IgD-negative memory B cell (primary cell): ENCODE results near the gene EEFSEC. TPM values are rescaled to one million over a fixed set of nuclear protein-coding genes. Genes with fewer than 3 reads are reported as not detected.

Experiments used
- H3K27ac Mint-ChIP-seq, 3 donors: one replicate each; pipeline ENCODE4 v1.8.0; 2020 to 2022; ENCODE audit warnings: mild to moderate bottlenecking in 3 of 3, mixed read lengths in 3 of 3, moderate library complexity in 1 of 3
- H3K27me3 Mint-ChIP-seq: one replicate; pipeline ENCODE4 v1.8.0; 2021; ENCODE audit warnings: mixed read lengths
- H3K36me3 Mint-ChIP-seq: one replicate; pipeline ENCODE4 v1.8.0; 2020; ENCODE audit warnings: mild to moderate bottlenecking, mixed read lengths
- H3K4me1 Mint-ChIP-seq, 3 donors: one replicate each; pipeline ENCODE4 v1.8.0; 2020 to 2022; ENCODE audit warnings: mixed read lengths in 3 of 3, mild to moderate bottlenecking in 1 of 3
- H3K4me3 Mint-ChIP-seq, 4 donors: one replicate each; pipeline ENCODE4 v1.8.0; 2020 to 2022; ENCODE audit warnings: mild to moderate bottlenecking in 4 of 4, mixed read lengths in 4 of 4, moderate library complexity in 3 of 4
- H3K9me3 Mint-ChIP-seq, 3 donors: one replicate each; pipeline ENCODE4 v1.8.0; 2020 to 2021; ENCODE audit warnings: mixed read lengths in 3 of 3, mild to moderate bottlenecking in 1 of 3
- polyA plus RNA-seq: library from polyadenylated mRNA; unstranded; fragments of 300-500 nt; fragmentation: Illumina TruSeq; gene quantifications from one replicate; pipeline ENCODE4 v1.2.3, GENCODE V29; 2021

Gene EEFSEC
- polyA plus RNA-seq, 1 donor from 2014 or later = 23.1 TPM

GRCh38 chr3:128327606-128328031 lies 174.3 kb downstream of the EEFSEC start:
- H3K9me3 Mint-ChIP-seq = no peaks in the 10 kb centered on the region
- no peak overlapping the region for H3K27ac Mint-ChIP-seq
- peaks cover 15% of the 10 kb centered on the region for H3K36me3 Mint-ChIP-seq
- H3K4me3 Mint-ChIP-seq = no peak overlapping the region
- no peaks in the 10 kb centered on the region for H3K27me3 Mint-ChIP-seq
- no peaks in the 10 kb centered on the region for H3K4me1 Mint-ChIP-seq

- Mint-ChIP-seq H3K27me3 (no peaks in the 10 kb centered on the region), H3K4me3 (no peak overlapping the region), H3K9me3 (no peaks in the 10 kb centered on the region), H3K27ac (no peak overlapping the region), H3K36me3 (peaks cover 15% of the 10 kb centered on the region), H3K4me1 (no peaks in the 10 kb centered on the region)
These were observed 175.5 kb downstream of the EEFSEC start for GRCh38 chr3:128328546-128329458.

- Mint-ChIP-seq H3K27ac (no peak overlapping the region), H3K9me3 (no peaks in the 10 kb centered on the region), H3K4me3 (no peak overlapping the region), H3K27me3 (no peaks in the 10 kb centered on the region), H3K4me1 (no peaks in the 10 kb centered on the region), H3K36me3 (peaks cover 12% of the 10 kb centered on the region)
These were observed 176.4 kb downstream of the EEFSEC start for GRCh38 chr3:128329491-128330213.

- Mint-ChIP-seq H3K9me3 (no peaks in the 10 kb centered on the region), H3K27ac (no peak overlapping the region), H3K4me1 (no peaks in the 10 kb centered on the region), H3K36me3 (peaks cover 10% of the 10 kb centered on the region), H3K4me3 (no peak overlapping the region), H3K27me3 (no peaks in the 10 kb centered on the region)
These were observed 177.0 kb downstream of the EEFSEC start for GRCh38 chr3:128330214-128330842.

GRCh38 chr3:128334086-128334645 lies 180.9 kb downstream of the EEFSEC start:
- Mint-ChIP-seq H3K4me3 (no peak overlapping the region), H3K27me3 (no peaks in the 10 kb centered on the region), H3K9me3 (no peaks in the 10 kb centered on the region), H3K36me3 (peaks cover 2% of the 10 kb centered on the region), H3K4me1 (no peaks in the 10 kb centered on the region), H3K27ac (no peak overlapping the region)

- Mint-ChIP-seq H3K9me3 (no peaks in the 10 kb centered on the region), H3K4me3 (no peak overlapping the region), H3K27ac (no peak overlapping the region), H3K4me1 (no peaks in the 10 kb centered on the region), H3K36me3 (peaks cover 2% of the 10 kb centered on the region), H3K27me3 (no peaks in the 10 kb centered on the region)
These were observed 181.5 kb downstream of the EEFSEC start for GRCh38 chr3:128334766-128335165.

- H3K4me3 Mint-ChIP-seq = no peak overlapping the region
- no peak overlapping the region for H3K27ac Mint-ChIP-seq
- no peaks in the 10 kb centered on the region for H3K27me3 Mint-ChIP-seq
- H3K4me1 Mint-ChIP-seq = no peaks in the 10 kb centered on the region
- peaks cover 5% of the 10 kb centered on the region for H3K36me3 Mint-ChIP-seq
- no peaks in the 10 kb centered on the region for H3K9me3 Mint-ChIP-seq
These were observed 182.5 kb downstream of the EEFSEC start for GRCh38 chr3:128335621-128336296.

- Mint-ChIP-seq H3K27me3 (no peaks in the 10 kb centered on the region), H3K27ac (no peak overlapping the region), H3K4me1 (no peaks in the 10 kb centered on the region), H3K36me3 (peaks cover 5% of the 10 kb centered on the region), H3K9me3 (no peaks in the 10 kb centered on the region), H3K4me3 (peak overlapping the region in 1 of 4 donors; percentile 34)
These were observed 183.3 kb downstream of the EEFSEC start for GRCh38 chr3:128336337-128337156.

GRCh38 chr3:128337305-128337704 lies 184.0 kb downstream of the EEFSEC start:
- Mint-ChIP-seq H3K27me3 (no peaks in the 10 kb centered on the region), H3K9me3 (no peaks in the 10 kb centered on the region), H3K27ac (peak overlapping the region in 1 of 3 donors; percentile 32), H3K36me3 (peaks cover 5% of the 10 kb centered on the region), H3K4me1 (no peaks in the 10 kb centered on the region), H3K4me3 (no peak overlapping the region)

GRCh38 chr3:128338536-128339330 lies 185.5 kb downstream of the EEFSEC start:
- peaks cover 5% of the 10 kb centered on the region for H3K36me3 Mint-ChIP-seq
- no peaks in the 10 kb centered on the region for H3K27me3 Mint-ChIP-seq
- H3K27ac Mint-ChIP-seq = no peak overlapping the region
- no peaks in the 10 kb centered on the region for H3K9me3 Mint-ChIP-seq
- H3K4me3 Mint-ChIP-seq = no peak overlapping the region
- no peaks in the 10 kb centered on the region for H3K4me1 Mint-ChIP-seq

- Mint-ChIP-seq H3K36me3 (peaks cover 5% of the 10 kb centered on the region), H3K4me1 (peaks cover 0 to 5% (median 0%) of the 10 kb centered on the region in 3 donors), H3K9me3 (no peaks in the 10 kb centered on the region), H3K27ac (no peak overlapping the region), H3K27me3 (no peaks in the 10 kb centered on the region), H3K4me3 (no peak overlapping the region)
These were observed 186.3 kb downstream of the EEFSEC start for GRCh38 chr3:128339491-128340012.

- no peaks in the 10 kb centered on the region for H3K27me3 Mint-ChIP-seq
- peaks cover 0 to 5% (median 0%) of the 10 kb centered on the region in 3 donors for H3K4me1 Mint-ChIP-seq
- H3K36me3 Mint-ChIP-seq = peaks cover 6% of the 10 kb centered on the region
- no peak overlapping the region for H3K27ac Mint-ChIP-seq
- H3K9me3 Mint-ChIP-seq = no peaks in the 10 kb centered on the region
- no peak overlapping the region for H3K4me3 Mint-ChIP-seq
These were observed 187.1 kb downstream of the EEFSEC start for GRCh38 chr3:128340198-128340903.
